Mesodermal cell (in vitro differentiated cells): Measurements from ENCODE around the gene F12.
"Not testable (repeated sequence)": the region's sequence is repeated elsewhere in the genome, so short reads cannot be mapped to it uniquely, and the experiment has no call there.

Source experiments
- H3K27ac ChIP-seq: 2 replicates; pipeline ENCODE4 v1.7.0; 2013; ENCODE audit warnings: mild to moderate bottlenecking, low read depth, low read length, moderate library complexity; ENCODE audit not compliant: severe bottlenecking
- H3K36me3 ChIP-seq: 2 replicates; pipeline ENCODE4 v1.7.1; 2013; ENCODE audit warnings: mild to moderate bottlenecking, low read length, moderate library complexity; ENCODE audit not compliant: control insufficient read depth, insufficient read depth
- H3K4me1 ChIP-seq: one replicate; pipeline ENCODE4 v1.7.1; 2013; ENCODE audit warnings: mild to moderate bottlenecking, low read length; ENCODE audit not compliant: insufficient read depth, control insufficient read depth, poor library complexity, severe bottlenecking
- H3K4me3 ChIP-seq: 2 replicates; pipeline ENCODE4 v1.7.0; 2013; ENCODE audit warnings: low read length, control low read depth, mild to moderate bottlenecking; ENCODE audit not compliant: insufficient read depth, poor library complexity, severe bottlenecking; ENCODE audit errors: extremely low read depth
- H3K9me3 ChIP-seq: 2 replicates; pipeline ENCODE4 v1.7.1; 2013; ENCODE audit warnings: mild to moderate bottlenecking, low read length, moderate library complexity; ENCODE audit not compliant: control insufficient read depth
- WGBS, 2 experiments: methylation state at CpG; one replicate each; pipeline ENCODE4 v1.1.5; 2013; ENCODE audit warnings: missing lambda C conversion rate in 2 of 2; ENCODE audit not compliant: insufficient coverage in 2 of 2; 5-methylcytosine and 5-hydroxymethylcytosine counted together

F12 gene

GRCh38 chr5:177380805-177381126 lies 28.6 kb downstream of the F12 start:
- Histone ChIP-seq H3K9me3 (no peaks in the 10 kb centered on the region), H3K27ac (no peak overlapping the region), H3K36me3 (no peaks in the 10 kb centered on the region), H3K4me3 (no peak overlapping the region), H3K4me1 (peaks cover 4% of the 10 kb centered on the region)
- WGBS, 2 experiments: 84 to 96% methylated on average over 2 to 5 of the region's 6 CpGs

- Histone ChIP-seq H3K4me1 (peaks cover 4% of the 10 kb centered on the region), H3K27ac (peak overlapping the region; percentile 18), H3K9me3 (no peaks in the 10 kb centered on the region), H3K4me3 (no peak overlapping the region), H3K36me3 (no peaks in the 10 kb centered on the region)
- WGBS, 2 experiments: 90 to 98% methylated on average over 12 to 14 of the region's 15 CpGs
Measured at GRCh38 chr5:177378884-177379883, 30.2 kb downstream of the F12 start.

- no peak overlapping the region for H3K27ac ChIP-seq
- WGBS, 2 experiments: 90 to 96% methylated on average over 7 to 8 of the region's 8 CpGs
- H3K9me3 ChIP-seq: no peaks in the 10 kb centered on the region
- peaks cover 4% of the 10 kb centered on the region for H3K4me1 ChIP-seq
- no peaks in the 10 kb centered on the region for H3K36me3 ChIP-seq
- no peak overlapping the region for H3K4me3 ChIP-seq
Measured at GRCh38 chr5:177377851-177378776, 31.2 kb downstream of the F12 start.

GRCh38 chr5:177376107-177376506 lies 33.3 kb downstream of the F12 start:
- Histone ChIP-seq H3K4me1 (peaks cover 6% of the 10 kb centered on the region), H3K4me3 (no peak overlapping the region), H3K9me3 (no peaks in the 10 kb centered on the region), H3K27ac (no peak overlapping the region), H3K36me3 (peaks cover 2% of the 10 kb centered on the region)
- WGBS, 2 experiments: 93 to 96% methylated on average over 5 to 8 of the region's 11 CpGs

- not testable (repeated sequence) for H3K27ac ChIP-seq, H3K4me3 ChIP-seq, H3K9me3 ChIP-seq, H3K36me3 ChIP-seq, H3K4me1 ChIP-seq
- WGBS, 2 experiments: 91 to 100% methylated on average over 1 to 2 of the region's 5 CpGs
Measured at GRCh38 chr5:177375516-177375915, 33.8 kb downstream of the F12 start.

- 70 to 73% methylated on average over 5 of the region's 5 CpGs for WGBS, 2 experiments
Measured at GRCh38 chr5:177374211-177374610, 35.2 kb downstream of the F12 start.

GRCh38 chr5:177373806-177374205 lies 35.6 kb downstream of the F12 start:
- H3K9me3 ChIP-seq: no peaks in the 10 kb centered on the region
- peaks cover 2% of the 10 kb centered on the region for H3K36me3 ChIP-seq
- no peak overlapping the region for H3K4me3 ChIP-seq
- no peak overlapping the region for H3K27ac ChIP-seq
- 60 to 82% methylated on average over 6 of the region's 6 CpGs for WGBS, 2 experiments
- peaks cover 6% of the 10 kb centered on the region for H3K4me1 ChIP-seq

More at GRCh38 chr5:177374211-177374610, 35.2 kb downstream of the F12 start:
- Histone ChIP-seq H3K36me3 (peaks cover 2% of the 10 kb centered on the region), H3K27ac (no peak overlapping the region), H3K4me3 (no peak overlapping the region), H3K9me3 (no peaks in the 10 kb centered on the region), H3K4me1 (peaks cover 6% of the 10 kb centered on the region)

- Histone ChIP-seq H3K9me3 (no peaks in the 10 kb centered on the region), H3K4me1 (peaks cover 6% of the 10 kb centered on the region), H3K4me3 (no peak overlapping the region), H3K36me3 (peaks cover 2% of the 10 kb centered on the region), H3K27ac (no peak overlapping the region)
- WGBS, 2 experiments: 96% methylated on average over 6 of the region's 6 CpGs; no CpG with 5 or more reads in 1 of the 2 experiments
Measured at GRCh38 chr5:177372910-177373309, 36.5 kb downstream of the F12 start.

- Histone ChIP-seq H3K4me1 (peaks cover 6% of the 10 kb centered on the region), H3K36me3 (peaks cover 2% of the 10 kb centered on the region), H3K9me3 (no peaks in the 10 kb centered on the region), H3K27ac (no peak overlapping the region), H3K4me3 (no peak overlapping the region)
- 93 to 97% methylated on average over 5 to 7 of the region's 12 CpGs for WGBS, 2 experiments
Measured at GRCh38 chr5:177372034-177372896, 37.1 kb downstream of the F12 start.
